ENCODE results near the gene DUSP3. TPM values are rescaled to one million over a fixed set of nuclear protein-coding genes. Genes with fewer than 3 reads are reported as not detected.

The DUSP3 gene
- total RNA-seq, 3 donors from 2014 or later: 16.9 to 17.4 (median 17.2) TPM

DNA sequence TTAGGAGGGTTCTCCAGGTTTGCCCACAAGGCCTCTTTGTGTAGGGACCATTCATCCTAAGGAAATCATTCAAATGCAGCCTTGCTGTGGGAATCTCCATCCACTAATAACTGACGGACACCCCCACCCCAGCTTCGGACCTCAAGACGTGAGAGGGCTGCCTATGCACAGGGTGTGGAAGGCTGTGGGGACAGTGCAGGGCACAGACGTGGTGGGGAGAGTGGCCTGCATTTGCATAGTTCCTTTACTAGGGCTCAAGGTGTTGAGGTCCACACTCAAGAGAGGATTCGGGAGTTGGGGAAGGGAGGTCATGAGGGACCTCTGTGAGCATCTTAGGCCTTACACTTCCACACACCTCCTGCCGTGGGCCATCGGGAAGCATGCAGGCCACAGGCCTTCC lies 9.8 kb downstream of the DUSP3 start:
- DNase-seq (no peak), ATAC-seq (no peak)
- H3K4me3 Mint-ChIP-seq: no peak overlapping the region
- H3K9me3 Mint-ChIP-seq: no peaks in the 10 kb centered on the region
- H3K27me3 Mint-ChIP-seq (ENCODE audit: low read depth): no peaks in the 10 kb centered on the region
- peaks cover 14% of the 10 kb centered on the region for H3K36me3 Mint-ChIP-seq (ENCODE audit: insufficient read depth)
- peaks cover 2% of the 10 kb centered on the region for H3K4me1 Mint-ChIP-seq (ENCODE audit: low read depth)

DNA sequence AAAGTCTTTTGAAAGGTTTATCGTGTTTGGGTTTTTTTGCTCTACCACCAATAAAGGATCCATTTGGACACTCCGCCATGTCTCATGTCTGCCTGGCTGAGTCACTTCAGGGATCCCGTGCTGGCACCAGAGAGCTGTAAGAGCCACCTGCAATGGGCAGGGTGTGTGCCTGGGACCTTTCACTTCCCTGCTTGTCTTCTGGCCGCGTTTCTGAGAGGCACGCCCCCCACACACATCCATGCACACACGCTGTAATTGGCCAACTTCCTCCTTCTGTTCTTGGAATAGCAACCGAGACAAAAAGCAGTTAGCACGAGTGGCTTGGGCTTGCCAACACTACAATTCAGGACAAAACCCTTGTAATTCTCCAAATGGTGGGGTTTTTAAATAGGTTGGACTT lies 10.4 kb downstream of the DUSP3 start:
- Mint-ChIP-seq H3K4me3 (no peak overlapping the region), H3K36me3 (ENCODE audit: insufficient read depth) (peaks cover 14% of the 10 kb centered on the region), H3K27me3 (ENCODE audit: low read depth) (no peaks in the 10 kb centered on the region), H3K4me1 (ENCODE audit: low read depth) (peaks cover 2% of the 10 kb centered on the region), H3K9me3 (no peaks in the 10 kb centered on the region)
- ATAC-seq: no peak
- DNase-seq: no peak

DNA sequence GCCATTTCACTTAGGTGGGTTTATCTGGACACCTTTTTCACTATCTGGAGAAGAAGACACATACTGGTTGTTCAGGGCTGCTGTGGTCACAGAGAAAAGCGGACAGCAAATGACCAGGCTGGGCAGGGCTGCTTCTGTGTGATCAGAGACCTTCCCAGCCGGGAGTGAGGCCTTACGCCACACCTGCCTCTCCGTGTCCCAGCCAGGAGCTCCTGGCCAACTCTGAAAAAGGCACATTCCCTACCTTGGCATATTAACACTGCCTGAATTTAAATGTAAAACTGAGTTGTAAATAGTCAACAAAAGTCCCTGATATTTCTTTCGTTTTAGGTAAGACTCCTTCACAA lies 11.1 kb downstream of the DUSP3 start:
- Mint-ChIP-seq H3K36me3 (ENCODE audit: insufficient read depth) (peaks cover 13% of the 10 kb centered on the region), H3K9me3 (no peaks in the 10 kb centered on the region), H3K27me3 (ENCODE audit: low read depth) (no peaks in the 10 kb centered on the region), H3K4me1 (ENCODE audit: low read depth) (peaks cover 2% of the 10 kb centered on the region), H3K4me3 (no peak overlapping the region)
- DNase-seq: no peak
- ATAC-seq: no peak

DNA sequence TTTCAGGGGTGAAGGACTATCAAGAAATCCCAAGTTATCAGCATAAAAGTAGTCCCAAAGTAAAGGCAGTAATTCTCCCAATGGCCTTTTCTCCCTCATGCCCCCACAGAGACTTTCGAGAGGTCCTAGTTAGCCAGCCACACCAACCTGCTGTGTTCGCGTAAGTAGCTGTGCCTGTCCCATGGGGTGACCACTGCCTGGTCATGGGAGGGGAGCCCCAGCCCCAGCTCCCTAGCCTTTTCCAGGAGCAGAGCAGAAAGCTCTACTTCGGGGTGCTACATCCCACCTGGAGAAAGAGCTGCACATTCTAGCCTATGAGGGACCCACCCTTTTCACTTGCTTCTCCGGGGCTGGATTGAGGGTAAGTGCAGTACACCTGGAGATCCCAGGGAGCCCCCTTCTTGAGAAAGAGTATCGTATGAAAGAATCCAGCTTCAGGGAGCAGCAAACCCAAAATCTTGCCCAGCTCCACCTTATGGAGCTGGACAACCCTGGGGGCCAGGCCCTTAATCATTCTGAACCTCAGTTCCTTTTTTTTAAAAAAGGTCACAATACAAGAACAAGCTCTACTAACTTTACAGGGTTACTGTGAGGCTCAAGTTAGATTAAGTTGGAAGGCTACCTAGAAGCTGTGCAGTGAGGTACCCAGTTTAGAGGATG lies 11.6 kb downstream of the DUSP3 start:
- ATAC-seq (no peak), DNase-seq (no peak)
- peaks cover 8% of the 10 kb centered on the region for H3K36me3 Mint-ChIP-seq (ENCODE audit: insufficient read depth)
- no peaks in the 10 kb centered on the region for H3K4me1 Mint-ChIP-seq (ENCODE audit: low read depth)
- no peaks in the 10 kb centered on the region for H3K9me3 Mint-ChIP-seq
- no peak overlapping the region for H3K4me3 Mint-ChIP-seq
- H3K27me3 Mint-ChIP-seq (ENCODE audit: low read depth): no peaks in the 10 kb centered on the region

DNA sequence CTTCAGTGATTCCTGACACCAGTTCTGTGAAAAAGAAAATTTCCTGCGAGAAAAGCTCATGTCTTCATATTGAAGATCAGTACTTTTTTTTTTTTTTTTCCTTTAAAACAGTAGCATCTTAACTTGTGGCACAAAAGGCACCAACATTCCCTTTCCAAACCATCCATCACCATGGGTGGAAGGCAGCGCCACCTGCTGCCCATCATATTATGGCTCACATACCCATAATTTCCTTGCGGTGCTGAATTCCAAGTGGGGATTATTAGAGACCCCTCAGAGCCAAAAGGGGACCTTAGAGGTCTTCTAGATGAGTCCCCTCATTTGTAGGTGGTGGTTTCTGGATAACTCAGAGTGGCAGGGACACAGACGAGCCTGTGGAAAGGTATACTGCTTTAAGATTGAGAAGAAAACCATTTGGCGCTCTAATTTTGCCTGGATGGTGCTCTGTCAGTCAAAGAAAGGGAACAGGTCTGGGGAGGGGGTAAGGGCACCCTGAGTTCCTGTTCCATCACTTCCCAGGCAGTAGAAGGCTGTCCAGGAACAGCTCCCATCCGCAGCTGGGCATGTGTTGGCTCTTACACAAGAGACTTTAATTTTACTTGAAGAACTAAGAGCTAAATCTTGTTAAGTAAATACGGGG lies 12.2 kb downstream of the DUSP3 start:
- H3K4me3 Mint-ChIP-seq: no peak overlapping the region

DNA sequence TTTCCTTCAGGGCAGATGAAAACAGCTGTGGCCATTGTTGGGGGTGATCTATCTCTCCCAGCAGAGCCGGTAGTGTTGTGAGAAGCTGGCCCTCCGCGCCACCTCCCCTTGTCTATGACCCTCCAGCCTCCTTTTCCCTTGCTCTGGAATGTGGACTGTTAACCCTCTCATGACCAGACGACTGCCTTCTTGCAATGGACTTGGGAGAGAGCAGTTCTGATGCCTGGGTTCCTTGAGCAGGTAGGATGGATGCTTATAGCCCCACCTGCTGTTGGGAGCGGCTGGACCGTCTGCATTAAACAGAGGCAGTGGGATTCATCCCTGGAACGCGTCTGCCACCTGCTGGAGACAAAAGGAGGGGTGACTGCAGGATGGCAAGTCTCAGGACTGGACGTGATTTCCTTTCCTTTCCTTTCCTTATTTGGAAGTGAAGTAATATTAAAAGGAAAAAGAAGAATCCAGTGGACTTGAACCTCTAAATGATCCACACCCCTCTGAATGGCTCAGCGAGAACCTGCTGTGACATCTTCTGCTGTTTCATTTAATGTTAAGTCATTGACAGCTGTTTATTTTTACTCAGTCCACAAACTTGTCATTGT lies 18.4 kb downstream of the DUSP3 start:
- Mint-ChIP-seq H3K4me3 (no peak overlapping the region), H3K9me3 (no peaks in the 10 kb centered on the region), H3K4me1 (ENCODE audit: low read depth) (no peaks in the 10 kb centered on the region), H3K27me3 (ENCODE audit: low read depth) (peaks cover 22% of the 10 kb centered on the region), H3K36me3 (ENCODE audit: insufficient read depth) (no peaks in the 10 kb centered on the region)
- peak; percentile 89 for DNase-seq
- ATAC-seq: peak; percentile 89 to 94

More for the DNA sequence above, 12.2 kb downstream of the DUSP3 start:
- Mint-ChIP-seq H3K27me3 (ENCODE audit: low read depth) (no peaks in the 10 kb centered on the region), H3K4me1 (ENCODE audit: low read depth) (no peaks in the 10 kb centered on the region), H3K9me3 (no peaks in the 10 kb centered on the region), H3K36me3 (ENCODE audit: insufficient read depth) (peaks cover 4% of the 10 kb centered on the region)
- DNase-seq (peak; percentile 55), ATAC-seq (no peak)

DNA sequence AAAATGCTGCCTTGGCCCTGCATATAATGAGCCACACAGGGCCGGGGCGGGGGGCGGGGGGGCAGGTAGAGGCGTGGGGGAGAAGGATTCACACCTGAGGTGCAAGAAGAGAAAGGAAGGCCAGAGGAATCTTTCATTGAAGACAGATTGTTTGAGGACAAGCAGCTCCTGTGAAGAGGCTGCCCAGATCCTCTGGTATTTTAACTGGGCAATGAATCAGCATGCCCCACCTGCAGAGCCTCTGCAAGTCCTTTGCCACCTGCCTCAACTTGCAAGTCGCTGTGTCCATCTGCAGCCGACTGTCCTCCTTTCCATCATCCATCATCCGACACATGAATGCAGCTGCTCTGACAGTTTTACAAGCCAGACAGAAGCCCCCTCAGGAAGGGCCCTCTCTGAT lies 18.9 kb downstream of the DUSP3 start:
- ATAC-seq: no peak
- no peaks in the 10 kb centered on the region for H3K4me1 Mint-ChIP-seq (ENCODE audit: low read depth)
- H3K4me3 Mint-ChIP-seq: no peak overlapping the region
- no peak for DNase-seq
- H3K9me3 Mint-ChIP-seq: no peaks in the 10 kb centered on the region
- no peaks in the 10 kb centered on the region for H3K36me3 Mint-ChIP-seq (ENCODE audit: insufficient read depth)
- H3K27me3 Mint-ChIP-seq (ENCODE audit: low read depth): peaks cover 22% of the 10 kb centered on the region

DNA sequence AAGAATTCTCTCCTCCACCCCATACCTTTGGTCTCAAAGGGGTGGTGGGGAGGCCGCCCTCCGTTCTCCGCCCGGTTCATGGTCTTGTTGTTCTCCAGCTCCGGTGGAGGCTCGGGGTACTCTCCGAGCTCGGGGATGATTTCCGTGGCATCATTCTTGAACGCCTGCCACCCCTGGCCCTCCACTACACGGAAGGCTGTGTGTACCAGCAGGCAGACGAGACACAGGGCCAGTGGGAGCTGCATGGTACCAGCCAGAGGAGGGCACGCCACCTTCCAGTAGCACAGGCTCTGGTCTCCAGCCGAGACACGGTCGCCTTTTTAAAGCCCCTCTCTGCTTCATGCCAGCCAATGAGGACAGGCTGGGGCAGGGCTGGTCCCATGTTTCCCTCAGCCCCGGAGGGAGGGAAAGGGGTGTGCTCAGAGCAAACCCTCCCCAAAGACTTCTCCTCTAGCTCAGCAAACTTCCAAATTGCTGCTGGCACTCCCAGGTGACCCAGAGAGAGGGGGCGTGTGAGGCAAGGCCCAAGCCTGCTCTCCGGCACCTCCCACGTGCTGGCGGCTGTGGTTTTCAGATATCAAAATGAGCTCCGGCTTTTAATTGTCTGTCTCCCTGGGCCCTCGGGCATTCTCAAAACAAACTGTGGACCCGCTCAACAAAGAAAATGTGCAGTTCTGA lies 20.1 kb downstream of the DUSP3 start, which contains the start of gene SOST:
Gene SOST (minus strand): TSS at position 295 of the 678 bp plus-strand sequence. CDS start 50 bp downstream, at position 245.
- Mint-ChIP-seq H3K27me3 (ENCODE audit: low read depth) (peaks cover 30% of the 10 kb centered on the region), H3K9me3 (no peaks in the 10 kb centered on the region), H3K4me1 (ENCODE audit: low read depth) (no peaks in the 10 kb centered on the region), H3K36me3 (ENCODE audit: insufficient read depth) (no peaks in the 10 kb centered on the region), H3K4me3 (no peak within 1 kb of the TSS)
- no peak for DNase-seq
- ATAC-seq: no peak

DNA sequence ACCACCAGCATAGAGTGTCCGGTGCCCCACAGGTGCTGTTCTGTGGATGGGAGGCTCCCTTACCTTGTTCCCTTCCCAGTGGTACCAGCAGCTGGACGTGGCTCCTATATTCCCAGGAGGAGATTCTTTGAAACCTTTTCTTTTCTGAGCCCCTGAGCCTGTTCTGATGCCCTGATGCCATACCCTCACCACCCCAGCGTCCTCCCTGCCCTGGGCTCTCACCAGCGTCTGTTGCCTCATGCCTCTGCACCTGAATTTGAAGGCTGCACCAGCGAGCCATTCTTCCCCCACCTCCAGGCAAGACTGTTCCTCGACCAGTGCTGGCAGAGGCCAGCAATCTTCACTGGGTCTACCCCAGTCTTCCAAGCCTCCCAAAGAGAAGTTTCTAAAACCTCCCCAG lies 20.7 kb downstream of the DUSP3 start:
- Mint-ChIP-seq H3K9me3 (no peaks in the 10 kb centered on the region), H3K4me1 (ENCODE audit: low read depth) (peaks cover 4% of the 10 kb centered on the region), H3K27me3 (ENCODE audit: low read depth) (peaks cover 32% of the 10 kb centered on the region), H3K36me3 (ENCODE audit: insufficient read depth) (no peaks in the 10 kb centered on the region), H3K4me3 (no peak overlapping the region)
- DNase-seq (no peak), ATAC-seq (no peak)

DNA sequence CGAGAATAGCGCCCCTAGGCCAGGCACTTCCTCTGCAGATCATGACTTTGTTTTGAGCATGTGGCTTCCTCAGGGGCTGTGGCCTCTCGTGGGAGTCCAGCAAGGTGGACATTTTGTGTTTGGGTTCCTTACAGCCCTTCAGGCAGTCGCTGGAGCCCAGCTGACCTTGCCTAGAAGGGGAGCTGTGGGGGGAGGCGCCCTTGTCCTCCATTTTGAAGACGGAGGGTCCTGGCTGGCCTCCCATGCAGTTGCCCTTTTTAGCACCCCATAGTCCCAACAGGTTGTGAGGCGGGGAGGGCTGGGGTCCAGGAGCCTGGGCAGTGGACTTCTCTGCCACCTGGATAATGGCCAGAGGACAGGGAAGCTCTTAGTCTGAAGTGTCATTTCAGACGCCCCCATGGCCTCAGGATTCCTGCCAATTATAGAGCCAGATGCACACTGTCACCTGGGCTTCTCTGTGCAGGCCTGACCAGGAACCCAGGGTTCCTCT lies 21.6 kb downstream of the DUSP3 start:
- Mint-ChIP-seq H3K4me1 (ENCODE audit: low read depth) (peaks cover 4% of the 10 kb centered on the region), H3K9me3 (no peaks in the 10 kb centered on the region), H3K36me3 (ENCODE audit: insufficient read depth) (no peaks in the 10 kb centered on the region), H3K27me3 (ENCODE audit: low read depth) (peaks cover 41% of the 10 kb centered on the region), H3K4me3 (no peak overlapping the region)
- ATAC-seq (no peak), DNase-seq (no peak)

DNA sequence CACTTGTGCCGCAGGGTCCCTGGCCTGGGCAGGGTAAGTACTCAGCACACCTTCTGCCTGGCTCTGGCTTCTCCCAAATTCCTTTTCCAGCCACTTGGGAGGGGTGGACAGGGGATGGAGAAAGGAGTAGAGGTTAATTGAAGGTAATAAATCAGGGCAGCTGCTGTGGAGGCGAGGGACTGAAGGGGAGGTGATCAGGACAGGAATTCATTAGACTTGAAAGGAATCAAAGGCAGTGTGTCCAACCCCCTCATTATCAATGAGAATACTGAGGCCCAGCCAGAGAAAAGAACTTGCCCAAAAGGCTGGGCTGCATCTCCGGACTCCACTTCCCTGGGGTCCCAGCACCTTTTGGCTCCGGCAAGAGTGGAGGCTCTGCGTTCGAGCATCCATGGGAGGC lies 22.6 kb downstream of the DUSP3 start:
- no peak overlapping the region for H3K4me3 Mint-ChIP-seq
- H3K27me3 Mint-ChIP-seq (ENCODE audit: low read depth): peaks cover 46% of the 10 kb centered on the region
- no peaks in the 10 kb centered on the region for H3K36me3 Mint-ChIP-seq (ENCODE audit: insufficient read depth)
- no peaks in the 10 kb centered on the region for H3K9me3 Mint-ChIP-seq
- ATAC-seq (no peak), DNase-seq (no peak)
- H3K4me1 Mint-ChIP-seq (ENCODE audit: low read depth): peaks cover 4% of the 10 kb centered on the region

DNA sequence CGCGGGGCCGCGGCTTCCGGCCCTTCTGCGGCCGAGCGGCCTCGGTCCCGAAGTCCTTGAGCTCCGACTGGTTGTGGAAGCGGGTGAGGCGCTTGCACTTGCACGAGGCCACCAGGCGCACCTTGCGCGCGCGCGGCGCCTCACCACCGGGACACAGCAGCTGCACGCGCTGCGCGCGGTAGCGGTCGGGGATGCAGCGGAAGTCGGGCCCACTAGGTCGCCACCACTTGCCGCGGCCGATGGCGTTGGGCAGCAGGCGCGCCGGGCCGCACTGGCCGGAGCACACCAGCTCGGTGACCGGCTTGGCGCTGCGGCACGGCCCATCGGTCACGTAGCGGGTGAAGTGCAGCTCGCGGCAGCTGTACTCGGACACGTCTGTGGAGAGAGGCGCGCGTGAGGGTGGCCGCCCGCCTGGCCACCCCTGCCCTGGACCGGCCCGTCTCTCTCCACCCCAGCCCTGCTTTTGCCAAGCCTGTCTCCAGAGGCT lies 23.3 kb downstream of the DUSP3 start:
- Mint-ChIP-seq H3K4me1 (ENCODE audit: low read depth) (peaks cover 4% of the 10 kb centered on the region), H3K27me3 (ENCODE audit: low read depth) (peaks cover 49% of the 10 kb centered on the region), H3K36me3 (ENCODE audit: insufficient read depth) (no peaks in the 10 kb centered on the region), H3K4me3 (no peak overlapping the region), H3K9me3 (no peaks in the 10 kb centered on the region)
- no peak for DNase-seq
- ATAC-seq: peak in 1 of 2 donors; percentile 57

DNA sequence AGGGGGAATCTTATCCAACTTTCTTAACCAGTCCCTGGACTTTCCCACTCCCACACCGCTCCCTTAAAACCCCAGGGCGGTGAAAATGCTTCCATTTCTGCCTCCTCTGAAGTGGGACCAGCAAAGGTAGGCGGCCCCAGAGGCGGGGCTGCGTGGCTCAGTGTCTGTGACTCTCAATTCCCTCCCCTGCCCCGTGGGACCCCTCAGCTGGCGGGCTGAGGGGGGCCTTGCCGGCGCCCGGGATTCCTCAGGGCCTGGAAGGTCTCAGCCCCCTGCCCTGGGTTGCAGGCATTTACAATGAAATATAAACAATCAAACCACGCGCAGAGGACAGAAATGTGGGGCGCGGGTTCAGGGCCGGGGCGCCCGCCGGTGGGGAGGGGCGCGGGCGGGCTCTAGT lies 23.8 kb downstream of the DUSP3 start:
- H3K4me3 Mint-ChIP-seq: no peak overlapping the region
- ATAC-seq: no peak
- H3K4me1 Mint-ChIP-seq (ENCODE audit: low read depth): peaks cover 4% of the 10 kb centered on the region
- peaks cover 54% of the 10 kb centered on the region for H3K27me3 Mint-ChIP-seq (ENCODE audit: low read depth)
- no peaks in the 10 kb centered on the region for H3K9me3 Mint-ChIP-seq
- no peaks in the 10 kb centered on the region for H3K36me3 Mint-ChIP-seq (ENCODE audit: insufficient read depth)
- no peak for DNase-seq

DNA sequence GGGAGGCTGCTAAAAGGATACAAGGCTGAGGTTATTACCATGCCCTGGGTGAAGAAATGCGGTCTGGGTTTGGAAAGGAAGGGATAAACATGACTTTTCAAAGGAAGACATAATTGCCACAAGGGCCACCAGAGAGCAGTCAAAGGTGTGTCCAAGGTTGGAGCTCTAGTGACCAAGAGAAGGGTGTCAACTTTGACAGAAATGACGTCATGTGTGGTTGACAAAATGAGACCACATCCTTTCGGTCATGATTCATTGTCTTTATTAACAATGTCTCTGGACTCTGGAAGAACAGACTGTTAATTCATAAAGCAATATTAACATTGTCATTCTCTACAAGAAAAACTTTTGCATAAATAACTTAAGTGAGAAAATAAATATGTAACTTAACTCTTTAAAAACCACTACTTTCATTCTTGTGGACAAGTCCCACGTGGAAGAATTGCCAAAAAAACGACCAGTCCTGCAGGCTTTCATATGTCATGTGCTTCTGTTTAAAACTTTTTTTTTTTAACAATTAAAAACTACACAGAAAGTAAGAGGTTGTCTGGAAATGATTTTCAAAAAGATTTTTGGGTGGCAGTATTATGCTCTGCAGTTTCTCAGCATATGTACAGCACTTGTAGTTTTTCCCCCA lies 25.2 kb downstream of the DUSP3 start:
- no peaks in the 10 kb centered on the region for H3K36me3 Mint-ChIP-seq (ENCODE audit: insufficient read depth)
- no peak for DNase-seq
- H3K4me3 Mint-ChIP-seq: no peak overlapping the region
- no peaks in the 10 kb centered on the region for H3K9me3 Mint-ChIP-seq
- ATAC-seq: no peak
- peaks cover 4% of the 10 kb centered on the region for H3K4me1 Mint-ChIP-seq (ENCODE audit: low read depth)
- peaks cover 56% of the 10 kb centered on the region for H3K27me3 Mint-ChIP-seq (ENCODE audit: low read depth)
